ENCODE data around the gene TOP2B.

DNA sequence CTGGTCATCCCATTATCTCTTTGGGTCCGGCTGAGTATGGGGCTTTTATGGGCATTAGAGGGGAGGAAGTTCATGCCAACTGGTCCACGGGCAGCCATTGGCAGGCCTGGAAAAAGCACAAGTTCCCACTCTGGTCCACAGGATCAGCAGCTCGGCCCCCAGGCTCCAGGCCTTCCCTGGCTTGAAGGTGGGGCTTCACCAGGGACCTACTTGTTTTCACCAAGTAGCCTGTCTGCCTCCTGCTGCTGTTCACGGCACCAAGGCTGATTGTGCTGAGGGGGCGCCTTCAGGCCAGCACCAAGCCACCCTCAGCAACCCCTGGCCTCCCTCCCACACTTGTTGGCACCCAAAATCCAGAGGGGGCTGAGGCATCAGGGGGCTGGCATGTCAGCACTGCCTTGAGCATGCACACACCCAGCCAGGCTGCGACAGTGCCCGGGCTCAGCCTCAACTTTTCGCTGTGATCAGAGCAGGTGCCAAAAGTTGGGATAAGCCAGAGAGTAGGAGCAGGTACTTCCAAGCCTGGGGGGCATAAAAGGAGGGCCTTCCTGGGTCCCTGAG is 9.1 kb upstream of the TOP2B start:
- TF ChIP-seq, protein P1, sequence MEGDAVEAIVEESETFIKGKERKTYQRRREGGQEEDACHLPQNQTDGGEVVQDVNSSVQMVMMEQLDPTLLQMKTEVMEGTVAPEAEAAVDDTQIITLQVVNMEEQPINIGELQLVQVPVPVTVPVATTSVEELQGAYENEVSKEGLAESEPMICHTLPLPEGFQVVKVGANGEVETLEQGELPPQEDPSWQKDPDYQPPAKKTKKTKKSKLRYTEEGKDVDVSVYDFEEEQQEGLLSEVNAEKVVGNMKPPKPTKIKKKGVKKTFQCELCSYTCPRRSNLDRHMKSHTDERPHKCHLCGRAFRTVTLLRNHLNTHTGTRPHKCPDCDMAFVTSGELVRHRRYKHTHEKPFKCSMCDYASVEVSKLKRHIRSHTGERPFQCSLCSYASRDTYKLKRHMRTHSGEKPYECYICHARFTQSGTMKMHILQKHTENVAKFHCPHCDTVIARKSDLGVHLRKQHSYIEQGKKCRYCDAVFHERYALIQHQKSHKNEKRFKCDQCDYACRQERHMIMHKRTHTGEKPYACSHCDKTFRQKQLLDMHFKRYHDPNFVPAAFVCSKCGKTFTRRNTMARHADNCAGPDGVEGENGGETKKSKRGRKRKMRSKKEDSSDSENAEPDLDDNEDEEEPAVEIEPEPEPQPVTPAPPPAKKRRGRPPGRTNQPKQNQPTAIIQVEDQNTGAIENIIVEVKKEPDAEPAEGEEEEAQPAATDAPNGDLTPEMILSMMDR (IDR thresholded peaks at IDR 0.05) = no peak
- no peak for TF ChIP-seq POLR2AphosphoS5 (IDR thresholded peaks at IDR 0.05)
- TF ChIP-seq POLR2A (IDR thresholded peaks at IDR 0.05; ENCODE audit: low read depth) = no peak
- no peak for TF ChIP-seq EP300 (IDR thresholded peaks at IDR 0.05)

Data from esophagus muscularis mucosa (tissue), 4 donors.